Measurements from ENCODE around the gene PARD3B.

GRCh38 chr2:205650450-205650849 lies 1105.2 kb downstream of the PARD3B start:
- TF ChIP-seq RAD21 (IDR thresholded peaks at IDR 0.05; ENCODE audit: insufficient read depth, low read depth, low read length) (no peak), CTCF (IDR thresholded peaks at IDR 0.05 in 2 of 3, conservative IDR thresholded peaks at IDR 0.05 in 1 of 3; ENCODE audit: control insufficient read depth in 2 of 3, extremely low read depth in 1 of 3, insufficient read depth in 1 of 3, low read depth in 3 of 3, low read length in 3 of 3) (no peak)
